Measurements from ENCODE around the gene SDK2.

The SDK2 gene

DNA sequence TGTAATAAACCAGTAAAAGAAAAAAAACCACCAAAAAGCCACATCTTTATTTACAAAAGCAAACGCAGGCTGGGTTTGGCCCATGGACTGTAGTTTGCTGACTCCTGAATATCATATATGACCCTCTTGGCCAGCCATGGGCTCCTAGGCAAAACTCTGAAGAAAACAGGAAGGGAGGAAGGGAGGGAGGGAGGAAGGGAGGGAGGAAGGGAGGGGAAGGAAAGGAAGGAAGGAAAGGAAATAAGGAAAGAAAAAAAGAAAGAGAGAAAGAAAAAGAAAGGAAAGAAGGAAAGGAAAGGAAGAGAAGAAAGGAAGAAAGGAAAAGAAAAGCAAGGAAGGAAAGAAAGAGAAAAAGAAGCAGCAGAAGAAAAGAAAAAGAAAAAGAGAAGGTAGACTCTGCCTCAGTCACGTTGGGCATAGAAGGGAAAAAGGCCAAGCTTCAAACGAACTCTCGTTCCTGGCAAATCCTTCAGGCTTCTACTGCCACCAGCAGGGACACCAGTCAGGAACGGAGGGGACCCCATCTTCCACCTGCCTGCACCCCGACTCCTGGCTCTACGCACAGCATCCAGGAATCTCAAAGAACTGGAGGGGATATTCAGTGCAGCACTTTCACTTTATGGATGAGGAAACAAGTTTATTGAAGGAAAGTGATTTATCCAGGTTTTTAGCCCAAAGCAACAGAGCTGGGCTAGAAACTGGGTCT, 354.5 kb downstream of the SDK2 start:
- no peak for DNase-seq

- DNase-seq, result no peak
These were observed 355.5 kb downstream of the SDK2 start for GRCh38 chr17:73288534-73289302.

DNA sequence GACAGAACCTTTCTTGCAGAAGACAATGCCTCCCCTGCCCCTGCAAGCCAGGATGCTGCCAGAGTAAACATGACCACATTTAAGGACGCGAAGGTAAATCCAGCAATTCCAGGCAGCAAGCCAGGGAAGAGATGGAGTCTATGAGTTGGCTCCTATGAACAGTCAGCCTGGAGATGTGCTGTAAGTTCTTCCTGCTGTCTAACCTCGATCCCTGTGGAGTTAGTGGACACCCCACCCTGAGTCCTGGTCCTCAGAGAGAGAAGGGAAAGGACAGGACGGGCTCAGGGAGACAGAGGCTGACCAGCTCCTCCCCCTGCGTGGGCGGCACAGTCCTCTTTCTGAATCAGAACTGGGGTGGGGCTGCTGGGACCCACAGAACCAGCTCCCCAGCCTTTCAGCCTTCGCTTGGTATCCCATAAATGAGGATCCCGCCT, 357.4 kb downstream of the SDK2 start:
- DNase-seq, result no peak

DNA sequence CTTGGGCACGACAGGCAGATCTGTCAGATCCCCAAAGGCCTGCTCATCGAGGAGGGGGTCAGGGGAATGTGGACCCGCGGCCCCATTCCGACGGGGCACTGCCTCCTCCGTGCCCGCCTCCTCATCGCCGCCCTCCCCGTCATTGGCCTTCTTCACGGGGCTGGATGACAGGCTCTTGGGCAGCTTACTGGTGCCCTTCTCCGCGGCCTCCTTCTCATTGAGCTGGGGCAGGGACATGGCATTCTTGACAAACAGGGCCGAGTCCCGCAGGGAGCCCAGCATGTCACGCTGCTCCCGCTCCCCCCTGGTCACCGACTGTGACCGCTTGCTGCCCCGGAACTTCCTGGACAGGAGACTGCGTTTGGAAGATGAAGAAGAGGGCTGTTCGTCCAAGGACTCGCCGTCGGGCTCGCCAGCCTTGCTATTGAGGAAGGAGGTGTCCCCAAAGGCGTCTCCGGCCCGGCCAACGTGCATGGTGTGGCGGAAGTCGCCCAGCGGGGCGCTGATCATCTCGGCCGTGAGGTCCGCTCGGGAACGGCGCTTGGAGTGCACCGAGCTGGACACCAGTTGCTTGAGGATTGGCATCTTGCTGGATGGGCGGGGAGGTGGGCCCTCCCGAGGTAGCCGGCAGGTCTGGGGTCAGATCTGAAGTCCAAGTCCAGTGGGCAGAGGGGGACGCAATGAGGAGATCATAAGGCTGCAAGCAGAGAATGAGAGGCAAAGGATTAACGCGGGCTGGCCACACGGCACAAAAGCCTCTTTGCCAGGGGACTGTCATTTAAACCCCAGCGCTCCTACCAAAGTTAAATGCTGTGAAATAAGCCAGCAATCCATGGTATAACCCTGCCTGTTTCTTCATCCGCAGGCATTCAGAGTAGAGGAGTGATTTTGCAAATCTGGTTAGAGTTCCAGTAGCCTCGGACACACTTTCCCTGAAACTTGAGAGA, 358.1 kb downstream of the SDK2 start:
- DNase-seq, result no peak

DNA sequence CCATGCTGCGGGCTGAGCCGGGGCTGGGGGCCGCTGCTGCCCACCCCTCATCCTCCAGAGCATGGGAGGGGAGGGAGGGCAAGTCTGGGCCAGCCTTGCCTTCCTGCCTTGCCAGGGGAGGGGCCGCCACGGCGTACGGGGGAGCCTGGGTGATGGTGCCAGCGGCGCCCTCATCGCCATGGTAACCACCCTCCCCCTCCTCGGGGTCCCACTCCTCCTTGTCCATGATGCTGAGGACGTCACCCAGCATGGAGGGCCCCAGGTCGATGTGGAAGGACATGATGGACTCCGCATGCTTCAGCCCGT, 358.7 kb downstream of the SDK2 start:
- no peak for DNase-seq

GRCh38 chr17:73284906-73285602, 359.2 kb downstream of the SDK2 start:
- no peak for DNase-seq
